Forelimb muscle (tissue), 1 donor: ENCODE data around the gene RDH11. TPM values are rescaled to one million over a fixed set of nuclear protein-coding genes. Genes with fewer than 3 reads are reported as not detected.
A peak's percentile ranks its signal among the peaks of the same experiment; 100 is the strongest.
"Not testable (repeated sequence)": the region's sequence is repeated elsewhere in the genome, so short reads cannot be mapped to it uniquely, and the experiment has no call there.

ENCODE experiments used
- DNase-seq: peaks from one replicate; pipeline ENCODE4 v3.0.0-alpha.2; 2013; ENCODE audit warnings: low read depth
- polyA plus RNA-seq: library from polyadenylated mRNA; unstranded; fragments of 120-200 nt; gene quantifications from one replicate; pipeline ENCODE4 v1.2.1, GENCODE V29; 2013; ENCODE audit not compliant: insufficient read length

RDH11 gene
- polyA plus RNA-seq, 1 donor = 39.4 TPM

- DNase-seq = peak; percentile 36
These were observed 9.0 kb upstream of the RDH11 start for GRCh38 chr14:67704484-67705089.

GRCh38 chr14:67703997-67704396 lies 8.4 kb upstream of the RDH11 start:
- no peak for DNase-seq

- not testable (repeated sequence) for DNase-seq
These were observed 5.9 kb upstream of the RDH11 start, which contains the start of gene RDH12 for GRCh38 chr14:67701492-67701891. Gene RDH12 (plus strand): TSS chr14:67701886. CDS start chr14:67722643, 20,757 bp downstream.

GRCh38 chr14:67698179-67698578 lies 2.6 kb upstream of the RDH11 start:
- no peak for DNase-seq

GRCh38 chr14:67697006-67697405 lies 1.4 kb upstream of the RDH11 start:
- no peak for DNase-seq

GRCh38 chr14:67694791-67695393 lies 672 bp downstream of the RDH11 start:
- peak; percentile 67 for DNase-seq

GRCh38 chr14:67690011-67690410 lies 5.6 kb downstream of the RDH11 start:
- DNase-seq = no peak

- DNase-seq = no peak
These were observed 11.7 kb downstream of the RDH11 start for GRCh38 chr14:67683842-67684241.

- DNase-seq = no peak
These were observed 14.6 kb downstream of the RDH11 start for GRCh38 chr14:67680941-67681340.

- DNase-seq = no peak
These were observed 15.4 kb downstream of the RDH11 start for GRCh38 chr14:67680121-67680602.

GRCh38 chr14:67679006-67679405 lies 16.6 kb downstream of the RDH11 start:
- DNase-seq = no peak

GRCh38 chr14:67675219-67675582 lies 20.4 kb downstream of the RDH11 start:
- no peak for DNase-seq

GRCh38 chr14:67674480-67675218 lies 20.9 kb downstream of the RDH11 start, which contains the start of gene VTI1B:
Gene VTI1B (minus strand): TSS chr14:67674632. CDS start chr14:67674489, 143 bp downstream.
- DNase-seq = peak; percentile 46

- DNase-seq = no peak
These were observed 21.5 kb downstream of the RDH11 start for GRCh38 chr14:67674139-67674479.

GRCh38 chr14:67673451-67673850 lies 22.1 kb downstream of the RDH11 start:
- DNase-seq = no peak

- no peak for DNase-seq
These were observed 27.0 kb downstream of the RDH11 start for GRCh38 chr14:67668559-67668958.

GRCh38 chr14:67666750-67667449 lies 28.7 kb downstream of the RDH11 start:
- DNase-seq = peak; percentile 26

- DNase-seq = no peak
These were observed 29.7 kb downstream of the RDH11 start for GRCh38 chr14:67665868-67666267.

GRCh38 chr14:67663633-67664032 lies 31.9 kb downstream of the RDH11 start:
- no peak for DNase-seq

GRCh38 chr14:67653651-67654280 lies 41.8 kb downstream of the RDH11 start:
- no peak for DNase-seq

GRCh38 chr14:67652189-67652588 lies 43.4 kb downstream of the RDH11 start:
- DNase-seq = no peak

GRCh38 chr14:67650694-67651093 lies 44.9 kb downstream of the RDH11 start:
- no peak for DNase-seq
